OCI-LY1 (cell line): ENCODE data around the gene APOC3.

Source experiments
- CTCF ChIP-seq: fragments of 200-600 bp; sonication (generic), shearing (Covaris generic); IDR thresholded peaks from 2 replicates; pipeline ENCODE4 v1.5.1; 2017; ENCODE audit warnings: mild to moderate bottlenecking, antibody characterized with exemption, low read length, moderate library complexity, mixed read lengths
- EZH2 ChIP-seq: fragments of 200-600 bp; sonication (generic), shearing (Covaris generic); IDR thresholded peaks from 2 replicates; pipeline ENCODE4 v1.8.0; 2017; ENCODE audit warnings: borderline replicate concordance, mixed run types, mild to moderate bottlenecking, antibody characterized with exemption, low read length, moderate library complexity, mixed read lengths

- TF ChIP-seq CTCF (no peak), EZH2 (no peak)
These were observed 31.9 kb upstream of the APOC3 start for GRCh38 chr11:116797816-116798215.
